ENCODE measurements around the gene ZNF343.

DNA sequence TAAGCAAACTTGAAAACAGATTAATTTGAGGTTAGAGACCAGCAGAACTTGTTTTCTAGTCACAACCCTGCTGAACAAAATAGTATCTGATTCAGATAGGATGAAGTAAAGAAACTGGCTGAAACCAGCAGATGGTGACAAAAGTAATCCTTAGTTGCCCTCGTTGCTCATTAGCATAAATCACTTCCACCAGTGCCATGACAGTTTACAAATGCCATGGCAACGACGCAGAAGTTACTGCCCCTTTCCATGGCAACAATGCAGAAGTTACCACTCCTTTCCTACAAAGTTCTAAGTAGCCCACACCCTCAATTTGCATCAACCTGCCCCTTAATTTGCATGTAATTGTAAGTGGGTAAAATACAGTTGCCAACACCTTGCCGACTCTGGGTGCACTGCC is 61.9 kb downstream of the ZNF343 start:
- TF ChIP-seq CTCF (IDR thresholded peaks at IDR 0.05) (no peak), POLR2AphosphoS5 (IDR thresholded peaks at IDR 0.05; ENCODE audit: low read depth, low read length) (no peak), TCF7L2 (IDR thresholded peaks at IDR 0.05; ENCODE audit: low read depth, low read length) (no peak), REST (IDR thresholded peaks at IDR 0.05; ENCODE audit: insufficient read depth in 1 of 2, low read depth in 2 of 2, low read length in 1 of 2) (no peak)
